AG04450 (cell line): ENCODE results near the gene CTSA. TPM values are rescaled to one million over a fixed set of nuclear protein-coding genes. Genes with fewer than 3 reads are reported as not detected.

Source experiments
- CTCF ChIA-PET: fragments of 300-600, 350-600 bp; formaldehyde crosslinking; extraction: SDS; loops from one replicate; lab custom pipeline; 2022; ENCODE audit warnings: antibody characterized with exemption, inconsistent platforms; lab: Charles Lee
- POLR2A ChIA-PET: fragments of 350-600 bp; formaldehyde crosslinking; extraction: SDS; loops from one replicate; lab custom pipeline; 2021; ENCODE audit warnings: antibody characterized with exemption, inconsistent platforms; lab: Yijun Ruan, JAX
- DNase-seq: peaks from one replicate; pipeline ENCODE4 v3.0.0-alpha.2; 2011; ENCODE audit warnings: low read depth, low spot score
- H3K27ac ChIP-seq: one replicate; pipeline ENCODE4 v1.5.1; 2012; ENCODE audit warnings: low read depth, low read length, control low read depth
- H3K27me3 ChIP-seq: one replicate; pipeline ENCODE4 v1.6.0; 2012; ENCODE audit warnings: low read length; ENCODE audit not compliant: control insufficient read depth, insufficient read depth
- H3K4me3 ChIP-seq: 2 replicates; pipeline ENCODE4 v1.5.1; 2011; ENCODE audit warnings: mild to moderate bottlenecking, low read depth, low read length, control low read depth
- H3K9me3 ChIP-seq: 2 replicates; pipeline ENCODE4 v1.5.1; 2012; ENCODE audit warnings: low read length; ENCODE audit not compliant: control insufficient read depth, insufficient read depth
- polyA plus RNA-seq: library from polyadenylated mRNA; depleted of rRNA; stranded (reverse); fragments of >200 nt; gene quantifications from 2 replicates; pipeline ENCODE4 v1.2.3, GENCODE V29; 2011
- TF ChIP-seq, protein P1 (sequence below): IDR thresholded peaks from 2 replicates; pipeline ENCODE4 v1.5.1; 2011; ENCODE audit warnings: low read depth, low read length, control low read depth, inconsistent platforms

Gene CTSA
- polyA plus RNA-seq, 1 experiment = 234 TPM

DNA sequence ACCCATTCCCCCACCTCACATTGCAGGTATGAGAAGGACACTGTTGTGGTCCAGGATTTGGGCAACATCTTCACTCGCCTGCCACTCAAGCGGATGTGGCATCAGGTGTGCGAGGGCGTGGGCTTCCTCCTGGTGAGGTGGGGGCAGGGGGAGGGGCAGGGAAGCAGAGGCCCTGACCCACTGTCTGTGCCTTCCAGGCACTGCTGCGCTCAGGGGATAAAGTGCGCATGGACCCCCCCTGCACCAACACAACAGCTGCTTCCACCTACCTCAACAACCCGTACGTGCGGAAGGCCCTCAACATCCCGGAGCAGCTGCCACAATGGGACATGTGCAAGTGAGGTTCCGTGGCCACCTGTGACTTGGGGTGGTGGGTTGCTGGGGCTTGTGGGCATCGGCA is 3.7 kb downstream of the CTSA start:
- no peaks in the 10 kb centered on the region; the same call in 1 of the 2 replicates for H3K9me3 ChIP-seq
- DNase-seq = no peak
- TF ChIP-seq, protein P1, sequence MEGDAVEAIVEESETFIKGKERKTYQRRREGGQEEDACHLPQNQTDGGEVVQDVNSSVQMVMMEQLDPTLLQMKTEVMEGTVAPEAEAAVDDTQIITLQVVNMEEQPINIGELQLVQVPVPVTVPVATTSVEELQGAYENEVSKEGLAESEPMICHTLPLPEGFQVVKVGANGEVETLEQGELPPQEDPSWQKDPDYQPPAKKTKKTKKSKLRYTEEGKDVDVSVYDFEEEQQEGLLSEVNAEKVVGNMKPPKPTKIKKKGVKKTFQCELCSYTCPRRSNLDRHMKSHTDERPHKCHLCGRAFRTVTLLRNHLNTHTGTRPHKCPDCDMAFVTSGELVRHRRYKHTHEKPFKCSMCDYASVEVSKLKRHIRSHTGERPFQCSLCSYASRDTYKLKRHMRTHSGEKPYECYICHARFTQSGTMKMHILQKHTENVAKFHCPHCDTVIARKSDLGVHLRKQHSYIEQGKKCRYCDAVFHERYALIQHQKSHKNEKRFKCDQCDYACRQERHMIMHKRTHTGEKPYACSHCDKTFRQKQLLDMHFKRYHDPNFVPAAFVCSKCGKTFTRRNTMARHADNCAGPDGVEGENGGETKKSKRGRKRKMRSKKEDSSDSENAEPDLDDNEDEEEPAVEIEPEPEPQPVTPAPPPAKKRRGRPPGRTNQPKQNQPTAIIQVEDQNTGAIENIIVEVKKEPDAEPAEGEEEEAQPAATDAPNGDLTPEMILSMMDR = no peak
- H3K4me3 ChIP-seq = no peak overlapping the region
- no peaks in the 10 kb centered on the region for H3K27me3 ChIP-seq
- POLR2A ChIA-PET = no interaction called here
- H3K27ac ChIP-seq = no peak overlapping the region
- CTCF ChIA-PET = no interaction called here

DNA sequence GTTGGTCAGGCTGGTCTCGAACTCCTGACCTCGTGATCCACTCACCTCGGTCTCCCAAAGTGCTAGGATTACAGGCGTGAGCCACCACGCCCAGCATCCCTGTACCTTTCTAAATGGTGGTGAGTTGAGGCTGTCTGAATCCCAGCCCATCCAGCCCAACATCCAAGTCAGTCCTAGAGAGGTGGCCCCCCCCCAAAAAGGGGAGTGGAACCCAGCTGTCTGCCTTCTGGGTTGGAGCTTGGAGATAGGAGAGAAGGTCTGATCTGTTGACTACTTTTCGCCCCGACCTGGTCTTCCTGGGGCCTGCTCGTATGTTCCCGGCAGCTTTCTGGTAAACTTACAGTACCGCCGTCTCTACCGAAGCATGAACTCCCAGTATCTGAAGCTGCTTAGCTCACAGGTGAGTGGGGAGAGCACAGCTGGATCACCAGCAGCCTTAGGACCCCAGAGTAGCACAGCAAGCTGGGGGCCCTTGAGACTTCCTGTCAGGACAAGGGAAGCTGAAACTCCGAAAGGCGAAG is 5.6 kb downstream of the CTSA start:
- POLR2A ChIA-PET = no interaction called here
- H3K27ac ChIP-seq = no peak overlapping the region
- H3K4me3 ChIP-seq = no peak overlapping the region
- no peaks in the 10 kb centered on the region; the same call in 1 of the 2 replicates for H3K9me3 ChIP-seq
- CTCF ChIA-PET = interaction anchor here (1.4 kb wide), 1 partner anchor 73 kb away, joined by 5 read pairs; no protein-coding TSS in a partner anchor
- TF ChIP-seq, protein P1 = no peak
- no peak for DNase-seq
- no peaks in the 10 kb centered on the region for H3K27me3 ChIP-seq

DNA sequence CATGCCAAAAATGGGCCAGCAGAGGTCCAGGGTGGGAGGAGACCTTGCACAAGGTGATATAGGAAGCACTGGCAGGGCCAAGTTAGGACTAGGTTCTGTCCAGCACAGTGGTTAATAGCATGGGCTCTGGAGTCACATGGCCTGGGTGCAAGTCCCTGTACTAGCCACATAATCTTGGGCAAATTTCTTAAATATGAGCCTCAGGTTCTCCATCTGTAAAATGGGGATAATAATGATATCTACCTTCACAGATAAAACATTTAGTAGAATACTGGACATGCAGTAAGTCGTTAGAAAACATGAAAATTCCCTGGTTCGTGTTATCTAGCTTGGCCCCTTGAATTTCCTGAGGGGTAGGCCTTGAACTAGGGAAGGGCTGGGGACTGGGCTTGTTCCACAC is 6.2 kb downstream of the CTSA start:
- DNase-seq = no peak
- Histone ChIP-seq H3K27ac (no peak overlapping the region), H3K4me3 (no peak overlapping the region), H3K27me3 (no peaks in the 10 kb centered on the region), H3K9me3 (no peaks in the 10 kb centered on the region; the same call in 1 of the 2 replicates)
- CTCF ChIA-PET = interaction anchor here (1.4 kb wide), 1 partner anchor 72 kb away, joined by 5 read pairs; no protein-coding TSS in a partner anchor
- TF ChIP-seq, protein P1 = no peak
- POLR2A ChIA-PET = no interaction called here

- POLR2A ChIA-PET = interaction anchor here (1.4 kb wide), 1 partner anchor 37 kb away, joined by 3 read pairs; no protein-coding TSS in a partner anchor
- no peak for DNase-seq
- no peak overlapping the region for H3K27ac ChIP-seq
- H3K27me3 ChIP-seq = no peaks in the 10 kb centered on the region
- no peaks in the 10 kb centered on the region; the same call in 1 of the 2 replicates for H3K9me3 ChIP-seq
- TF ChIP-seq, protein P1 = no peak
- H3K4me3 ChIP-seq = no peak overlapping the region
- CTCF ChIA-PET = interaction anchor here (1.4 kb wide), 2 partner anchors 8 to 72 kb away, joined by 5 to 7 read pairs; no protein-coding TSS in a partner anchor
These were observed 6.6 kb downstream of the CTSA start for GRCh38 chr20:45897692-45898091.

DNA sequence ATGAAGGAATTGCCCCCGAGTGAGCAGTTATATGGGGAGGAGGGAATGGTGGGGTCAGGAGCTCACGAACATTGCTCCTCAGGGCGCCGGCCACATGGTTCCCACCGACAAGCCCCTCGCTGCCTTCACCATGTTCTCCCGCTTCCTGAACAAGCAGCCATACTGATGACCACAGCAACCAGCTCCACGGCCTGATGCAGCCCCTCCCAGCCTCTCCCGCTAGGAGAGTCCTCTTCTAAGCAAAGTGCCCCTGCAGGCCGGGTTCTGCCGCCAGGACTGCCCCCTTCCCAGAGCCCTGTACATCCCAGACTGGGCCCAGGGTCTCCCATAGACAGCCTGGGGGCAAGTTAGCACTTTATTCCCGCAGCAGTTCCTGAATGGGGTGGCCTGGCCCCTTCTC is 7.2 kb downstream of the CTSA start:
- no peak overlapping the region for H3K27ac ChIP-seq
- TF ChIP-seq, protein P1 = no peak
- ChIA-PET CTCF (interaction anchor here (1.4 kb wide), 1 partner anchor 8 kb away, joined by 7 read pairs; no protein-coding TSS in a partner anchor), POLR2A (interaction anchor here (1.4 kb wide), 1 partner anchor 37 kb away, joined by 3 read pairs; no protein-coding TSS in a partner anchor)
- no peak overlapping the region for H3K4me3 ChIP-seq
- H3K9me3 ChIP-seq = no peaks in the 10 kb centered on the region; the same call in 1 of the 2 replicates
- no peak for DNase-seq
- H3K27me3 ChIP-seq = no peaks in the 10 kb centered on the region
